Activated effector memory CD4-positive, alpha-beta T cell treated with anti-CD3 and anti-CD28 coated beads, Interleukin-2, amount 50 U/mL, for 16 hours (primary cell): Measurements from ENCODE around the gene HAPLN3.
A peak's percentile ranks its signal among the peaks of the same experiment; 100 is the strongest.

ENCODE experiments used
- DNase-seq: peaks from one replicate; pipeline ENCODE4 v3.0.0-alpha.2; 2020

Gene HAPLN3

DNA sequence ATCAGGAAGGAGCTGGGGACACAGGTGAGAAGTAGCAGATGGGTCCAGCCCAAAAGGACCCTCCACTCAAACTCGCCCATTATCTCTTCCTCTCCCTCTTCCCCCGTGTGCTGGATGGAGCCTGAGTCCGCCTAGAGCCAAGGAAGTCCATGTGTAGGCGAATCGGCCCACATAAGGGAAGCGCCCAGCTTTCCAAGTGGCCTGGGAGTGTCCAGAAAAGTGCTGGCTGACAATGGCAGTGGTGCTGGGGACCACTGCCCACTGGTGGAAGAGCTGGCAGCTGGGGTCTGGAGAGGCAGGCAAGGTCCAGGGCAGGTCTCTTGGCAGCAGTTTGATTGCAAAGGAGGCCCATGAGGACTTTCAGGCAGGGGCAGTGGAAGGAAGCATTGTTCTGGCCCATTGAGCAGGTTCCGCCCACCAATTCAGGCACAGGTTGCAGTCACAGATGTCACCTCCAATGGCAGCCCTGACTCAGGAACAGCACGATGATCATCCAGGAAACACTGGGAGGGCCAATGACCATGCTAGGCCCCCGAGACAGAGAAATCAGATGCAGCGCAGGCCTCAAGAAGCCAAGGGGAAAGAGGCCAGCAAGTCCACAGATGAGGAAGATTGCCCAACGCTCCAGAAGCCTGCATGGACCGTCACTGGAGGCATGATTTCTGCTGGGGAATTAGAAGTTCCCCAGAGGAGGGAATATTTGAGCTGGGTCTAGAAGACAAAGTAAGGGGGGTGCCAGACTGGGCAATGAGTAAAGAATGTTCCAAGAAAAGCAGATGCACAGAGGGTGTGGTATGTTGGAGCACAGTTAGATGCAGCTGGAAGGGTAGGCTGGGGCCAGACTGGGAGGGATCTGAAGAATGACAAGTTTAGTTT is 14.8 kb upstream of the HAPLN3 start:
- no peak for DNase-seq

DNA sequence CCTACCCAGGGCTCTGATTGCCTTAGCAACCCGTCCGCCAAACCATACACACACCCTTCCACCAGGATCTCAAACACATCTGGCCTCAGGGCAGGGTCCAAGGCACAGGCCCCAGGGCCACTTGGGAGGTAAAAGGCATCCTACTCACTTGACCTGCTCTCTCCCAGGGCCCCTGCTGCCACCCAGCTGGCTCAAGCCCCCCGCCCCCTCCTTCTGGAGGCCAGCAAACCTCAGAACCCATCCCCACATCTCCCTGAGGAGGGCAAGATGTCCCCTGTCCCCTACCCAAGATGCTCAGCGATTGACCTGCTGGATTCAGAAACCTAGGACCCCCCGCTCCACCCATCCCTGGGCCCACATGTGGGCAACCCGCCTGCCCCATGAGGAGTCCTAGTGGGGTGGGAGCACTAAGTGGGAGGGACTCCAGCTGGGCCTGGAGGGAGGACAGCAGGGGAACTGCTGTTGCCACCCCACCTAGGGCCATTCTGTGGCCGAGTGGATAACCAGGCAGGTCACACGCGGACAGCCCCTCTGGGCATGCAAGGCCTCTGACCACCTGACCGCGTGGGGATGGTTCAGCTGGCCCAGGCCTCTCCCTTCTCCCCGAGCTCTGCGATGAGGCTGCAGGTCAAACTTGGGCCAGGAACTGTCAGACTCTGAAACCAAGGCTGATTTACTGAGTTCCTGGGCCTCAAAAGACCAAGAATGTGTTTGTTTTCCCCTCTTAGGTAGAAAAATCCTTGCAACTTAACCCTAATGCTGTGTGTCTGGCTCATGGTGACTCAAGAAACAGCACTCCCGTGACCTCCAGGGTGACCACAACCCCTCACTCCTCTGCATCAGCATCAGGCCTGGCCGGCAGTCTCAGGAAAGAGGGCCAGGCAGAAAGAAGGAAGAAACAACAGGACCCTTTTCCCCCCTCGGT is 13.6 kb upstream of the HAPLN3 start:
- DNase-seq = no peak

- DNase-seq = no peak
These were observed 12.8 kb upstream of the HAPLN3 start for GRCh38 chr15:88908123-88908522.

DNA sequence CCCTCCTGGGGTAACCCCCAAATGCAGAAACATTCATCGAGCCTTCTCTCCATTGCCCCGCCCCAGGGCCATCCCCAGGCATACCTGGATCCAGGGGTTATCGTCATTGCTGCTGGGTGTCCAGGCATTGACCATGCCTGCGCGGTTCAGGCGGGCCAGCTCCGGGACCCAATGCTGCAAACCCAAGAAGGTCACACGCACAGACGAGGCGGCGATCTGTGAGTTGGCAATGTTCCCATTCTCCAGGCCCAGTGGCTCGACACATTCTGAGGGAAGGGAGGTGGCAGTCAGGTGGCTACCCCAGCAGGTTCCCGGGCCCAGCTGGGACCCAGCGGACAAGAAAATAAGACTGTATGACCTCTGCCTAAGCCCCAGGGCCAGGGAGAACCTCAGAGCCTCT is 11.8 kb upstream of the HAPLN3 start:
- peak; percentile 58 for DNase-seq

DNA sequence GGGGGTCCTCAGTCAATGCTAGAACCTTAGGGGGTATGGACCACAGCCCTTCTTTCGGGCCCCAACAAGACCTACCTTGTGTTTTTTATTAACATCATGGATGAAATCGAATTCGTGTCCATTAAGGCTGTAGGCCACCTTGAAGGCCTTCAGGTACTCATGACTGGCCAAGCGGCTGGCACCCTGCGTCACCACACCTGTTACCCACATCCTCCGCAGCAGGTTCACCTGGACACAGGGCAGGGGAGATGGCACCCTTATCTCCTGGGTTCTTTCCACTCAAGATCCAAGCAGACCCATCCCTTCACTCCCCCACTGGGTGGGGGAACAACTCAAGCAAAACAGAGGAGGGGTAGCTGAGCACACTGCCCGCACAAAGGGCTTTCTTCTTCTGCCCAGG is 11.2 kb upstream of the HAPLN3 start:
- DNase-seq = peak; percentile 41

- no peak for DNase-seq
These were observed 10.8 kb upstream of the HAPLN3 start for GRCh38 chr15:88906130-88906529.

DNA sequence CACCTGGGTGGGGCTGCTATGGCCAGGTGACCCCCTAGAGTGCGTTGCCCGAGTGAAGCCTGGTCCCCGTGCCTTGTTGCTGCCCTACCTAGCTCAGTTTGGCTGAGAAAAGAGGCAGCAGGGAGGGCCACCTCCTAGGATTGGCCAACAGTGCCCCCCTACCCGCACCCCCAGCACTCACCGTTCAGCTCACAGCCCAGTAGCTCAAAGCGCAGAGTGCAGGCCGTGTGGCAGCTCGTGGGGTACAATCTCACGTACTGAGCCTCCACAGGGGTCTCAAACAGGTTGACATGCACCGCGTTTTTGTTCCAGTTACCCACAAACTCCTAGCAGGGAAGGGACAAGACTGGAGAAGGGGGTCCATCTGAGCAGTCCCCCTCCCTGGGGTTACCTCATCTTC is 10.2 kb upstream of the HAPLN3 start:
- DNase-seq = no peak

- peak; percentile 97 for DNase-seq
These were observed 9.4 kb upstream of the HAPLN3 start for GRCh38 chr15:88904624-88905327.

DNA sequence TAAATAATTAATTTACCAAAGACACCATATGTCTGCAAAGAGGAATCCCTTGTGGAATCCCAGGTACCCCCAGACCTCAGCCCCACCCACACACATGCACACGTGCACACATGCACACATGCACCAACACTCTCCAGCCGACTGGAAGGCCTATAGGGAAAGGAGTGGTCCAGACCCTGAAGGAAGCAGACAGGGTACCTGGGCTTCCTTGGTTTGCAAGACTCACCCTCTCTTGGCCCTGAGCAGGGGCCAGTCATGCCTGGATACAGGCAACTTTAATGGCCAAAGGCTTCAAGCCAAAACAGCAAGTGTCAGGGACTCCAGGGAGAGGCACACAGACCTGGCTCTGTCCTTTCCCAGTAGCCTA is 8.9 kb upstream of the HAPLN3 start:
- DNase-seq = no peak

DNA sequence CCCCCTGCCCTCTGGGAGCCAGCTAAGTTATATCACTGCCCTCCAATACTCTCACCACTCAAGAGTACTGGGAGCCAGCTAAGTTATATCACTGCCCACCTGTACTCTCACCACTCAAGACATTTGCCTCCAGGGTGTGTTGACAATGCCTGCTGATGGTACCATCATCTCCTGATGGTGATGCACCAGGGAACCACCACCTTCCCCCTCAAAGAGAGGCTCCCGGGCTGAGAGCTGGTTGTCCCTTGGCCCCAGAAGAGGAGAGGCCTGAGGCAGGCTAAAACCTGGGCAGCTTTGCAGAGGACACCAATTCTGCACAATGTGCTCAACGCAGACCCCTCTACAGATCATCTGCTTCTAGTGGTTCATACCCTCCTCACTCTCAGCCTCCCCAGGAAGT is 7.5 kb upstream of the HAPLN3 start:
- no peak for DNase-seq

DNA sequence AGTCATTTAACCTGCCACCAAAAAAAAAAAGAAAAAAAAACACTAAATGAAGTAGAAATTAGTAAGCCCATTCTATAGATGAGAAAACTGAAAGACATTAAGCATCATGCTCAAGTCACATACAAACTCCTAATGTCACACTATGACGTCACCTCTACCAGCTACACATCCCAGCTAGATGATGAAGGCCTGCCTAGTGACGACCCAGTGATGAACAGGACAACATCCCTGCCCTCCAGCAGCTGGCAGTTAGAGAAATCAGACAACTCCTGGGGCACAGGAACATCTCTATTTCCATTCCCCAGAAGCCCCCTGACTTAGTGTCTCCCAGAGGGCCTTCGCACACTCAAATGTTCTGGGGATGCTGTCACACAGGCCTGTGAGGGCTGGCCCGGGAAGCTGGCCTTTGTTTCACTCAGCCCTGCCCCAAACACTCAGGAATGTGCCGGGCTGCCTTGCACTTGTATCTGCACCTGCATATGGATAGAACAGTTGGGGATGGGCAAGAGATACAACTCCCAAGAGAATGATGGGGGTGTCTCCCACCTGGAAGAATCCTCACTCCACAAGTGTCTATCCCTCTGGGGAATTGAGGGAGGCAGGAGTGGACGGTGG is 7.0 kb upstream of the HAPLN3 start:
- no peak for DNase-seq

- DNase-seq = no peak
These were observed 6.3 kb upstream of the HAPLN3 start for GRCh38 chr15:88901508-88902220.

DNA sequence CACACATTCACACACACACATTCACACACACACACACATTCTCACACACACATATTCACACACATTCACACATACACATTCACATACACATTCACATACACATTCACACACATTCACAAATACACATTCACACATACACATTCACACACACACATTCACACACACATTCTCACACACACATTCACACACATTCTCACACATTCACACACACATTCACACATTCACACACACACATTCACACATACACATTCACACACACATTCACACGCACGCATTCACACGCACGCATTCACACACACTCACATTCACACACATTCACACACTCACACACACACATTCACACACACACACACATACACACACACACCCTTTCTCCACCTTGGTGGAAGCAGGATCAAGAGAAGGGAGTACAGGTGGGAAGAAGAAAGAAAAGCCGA is 5.7 kb upstream of the HAPLN3 start:
- no peak for DNase-seq

DNA sequence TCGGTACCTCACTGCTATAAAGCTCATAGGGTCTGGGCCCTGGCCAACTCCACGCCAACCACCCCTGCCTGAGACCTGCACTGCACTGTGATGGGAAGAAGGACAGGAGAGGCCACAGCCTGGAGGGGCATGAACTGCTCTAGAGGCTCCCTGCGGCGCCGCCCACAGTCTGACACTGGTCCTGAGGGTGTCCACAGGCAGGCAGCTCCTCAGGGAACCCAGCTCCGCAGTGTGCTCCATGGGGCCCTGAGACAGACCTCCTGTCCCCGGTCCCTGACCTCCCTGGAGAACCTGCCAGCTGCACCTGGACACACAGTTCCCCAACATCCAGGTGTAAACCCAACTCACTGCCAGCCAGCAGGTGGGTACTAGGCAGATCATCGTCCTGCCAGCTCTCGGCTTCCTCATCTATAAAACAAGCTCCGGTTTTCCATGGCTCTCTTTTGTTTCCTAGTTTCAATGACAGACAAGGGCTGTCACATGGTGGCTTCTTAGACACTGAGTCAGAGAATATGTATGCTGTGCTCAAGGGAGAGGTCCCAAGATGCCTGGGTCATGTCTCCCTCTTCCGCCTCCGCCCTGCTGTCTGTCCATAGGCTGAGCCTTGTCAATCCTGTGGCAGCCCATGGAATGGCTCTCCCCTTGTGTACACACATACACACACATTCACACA is 5.1 kb upstream of the HAPLN3 start:
- no peak for DNase-seq

DNA sequence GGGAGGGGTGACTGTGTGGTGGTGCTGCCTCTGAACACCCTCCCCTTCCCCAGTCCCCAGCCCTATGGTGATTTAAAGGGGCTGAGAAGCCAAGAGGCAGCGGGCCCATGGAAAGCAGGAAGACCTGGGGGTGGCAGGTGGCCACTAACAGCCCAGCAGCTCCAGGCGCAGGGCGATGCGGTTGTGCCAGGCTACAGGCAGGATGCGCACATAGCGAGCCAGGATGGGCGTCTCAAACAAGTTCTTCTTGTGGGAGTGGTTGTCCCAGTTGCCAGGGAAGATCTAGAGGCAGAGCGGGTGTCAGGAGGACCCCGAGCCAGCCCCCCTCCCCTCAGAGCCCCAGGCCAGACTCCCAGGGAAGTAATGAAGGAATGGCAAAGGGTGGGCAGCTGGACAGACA is 3.9 kb upstream of the HAPLN3 start:
- DNase-seq = no peak

GRCh38 chr15:88898736-88899135 is 3.4 kb upstream of the HAPLN3 start:
- DNase-seq = no peak

DNA sequence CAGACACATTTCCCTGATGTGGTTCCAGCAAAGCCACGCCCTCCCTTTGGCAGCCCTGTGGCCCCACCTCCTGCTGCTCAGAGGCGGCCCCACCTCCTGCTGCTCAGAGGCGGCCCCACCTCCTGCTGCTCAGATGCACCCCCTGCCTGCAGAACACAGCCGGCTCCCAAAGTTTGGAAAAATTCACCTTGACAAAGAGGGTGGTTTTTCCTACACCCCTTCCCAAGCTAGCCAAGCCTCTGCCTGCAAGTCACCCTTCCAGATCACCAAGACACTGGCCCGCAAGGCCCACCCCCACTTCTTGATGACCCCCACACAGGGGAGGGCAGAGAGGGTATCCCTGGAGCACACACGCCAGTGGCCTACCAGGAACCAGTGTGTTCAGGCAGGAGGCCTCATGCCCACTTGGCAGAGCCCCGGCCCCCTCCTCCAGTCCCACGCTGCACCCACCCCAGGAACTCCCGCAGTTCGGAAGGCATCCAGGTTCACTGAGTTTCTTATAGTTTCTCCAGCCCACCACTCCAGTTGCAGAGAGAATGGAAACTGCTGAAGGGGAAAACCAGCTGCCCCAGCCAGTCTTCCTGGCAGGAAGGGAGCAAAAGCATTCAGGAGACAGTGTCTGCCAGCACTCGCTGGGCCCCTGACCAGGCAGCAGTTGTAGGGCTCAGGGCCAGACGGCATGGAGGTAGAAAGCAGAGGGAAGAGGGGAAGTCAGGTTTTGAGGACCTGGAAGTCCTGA is 2.3 kb upstream of the HAPLN3 start:
- DNase-seq = peak; percentile 94

GRCh38 chr15:88897142-88897455 is 1.8 kb upstream of the HAPLN3 start:
- no peak for DNase-seq

GRCh38 chr15:88896333-88897033 is 1.1 kb upstream of the HAPLN3 start:
- no peak for DNase-seq

DNA sequence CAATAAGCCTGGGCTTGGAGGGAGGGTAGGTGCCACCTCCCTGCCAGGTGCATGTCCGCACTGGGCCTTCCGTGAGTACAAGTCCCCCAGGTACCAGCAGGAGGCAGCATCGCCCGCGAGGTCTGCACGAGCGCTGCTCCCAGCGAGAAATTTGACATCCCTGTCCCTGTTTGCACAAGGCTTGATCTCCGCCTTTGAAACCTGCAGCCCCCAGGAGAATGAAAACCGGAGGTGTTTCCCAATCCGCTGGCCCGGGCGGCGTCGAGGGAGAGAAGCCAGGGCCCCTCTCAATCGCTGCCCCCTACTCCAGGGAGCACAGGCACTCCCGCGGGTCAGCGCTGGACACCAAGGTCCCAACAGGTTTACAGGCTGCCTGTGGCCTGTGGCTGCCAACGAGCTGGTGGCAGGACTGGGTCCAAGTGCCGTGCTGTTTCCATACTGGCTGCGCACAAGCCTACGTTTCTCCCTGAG is 961 bp downstream of the HAPLN3 start:
- peak; percentile 94 for DNase-seq
